Stimulated activated CD4-positive, alpha-beta T cell treated with anti-CD3 and anti-CD28 coated beads, Interleukin-12 subunit alpha, Interleukin-12 subunit beta, amount 100 ng/mL, for 48 hours (primary cell): ENCODE results near the gene RAP1GDS1.

ENCODE experiments used
- DNase-seq, 3 donors: peaks; one replicate each; pipeline ENCODE4 v3.0.0-alpha.2; 2020; ENCODE audit warnings: low read depth in 2 of 3, low spot score in 1 of 3

RAP1GDS1 gene

GRCh38 chr4:98260579-98261404, at the start of gene RAP1GDS1:
TSS of gene RAP1GDS1 (plus strand) at chr4:98261384. CDS start at chr4:98261566, 182 bp downstream.
- peak; percentile 85 to 96 (median 88) for DNase-seq

GRCh38 chr4:98222306-98222705, 38.9 kb upstream of the RAP1GDS1 start:
- DNase-seq = no peak

DNA sequence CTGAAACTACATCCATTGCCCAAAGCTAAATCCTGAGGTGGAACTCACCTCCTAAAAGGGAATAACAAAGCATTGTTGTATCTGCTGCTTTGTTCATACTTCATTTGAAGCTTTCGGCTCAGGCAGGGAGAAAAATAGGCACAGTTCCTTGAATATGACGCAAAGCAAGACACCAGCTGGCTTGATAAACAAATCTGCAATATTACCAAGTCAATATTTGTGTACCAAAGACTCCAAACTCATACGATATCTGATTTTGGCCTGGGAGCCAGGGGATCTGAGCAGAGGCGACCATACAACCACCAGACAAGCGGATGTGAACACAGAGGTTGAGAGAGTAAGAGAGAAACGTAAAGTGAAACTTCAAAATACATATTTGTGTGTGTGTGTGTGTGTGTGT, 34.8 kb upstream of the RAP1GDS1 start:
- no peak for DNase-seq

- no peak for DNase-seq
Observed at GRCh38 chr4:98230961-98231360, 30.2 kb upstream of the RAP1GDS1 start.

DNA sequence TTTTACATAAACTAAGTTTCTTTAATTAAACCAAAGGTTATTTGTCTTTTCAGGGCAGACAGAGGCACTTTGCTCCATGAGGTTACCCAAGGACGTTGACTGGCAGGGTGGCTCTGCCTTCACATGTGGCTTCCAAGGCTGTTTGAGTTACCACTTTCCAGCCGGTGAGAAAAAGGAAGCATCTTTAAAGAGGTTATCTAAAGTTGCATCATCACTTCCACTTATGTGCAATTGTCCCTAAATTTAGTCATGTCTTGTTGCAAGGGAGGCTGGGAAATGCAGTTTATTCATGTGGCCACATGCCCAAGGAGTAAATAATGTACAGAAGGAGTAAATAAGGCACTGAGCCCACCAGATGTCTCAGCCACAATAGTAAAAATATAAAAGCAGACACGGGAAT, 29.0 kb upstream of the RAP1GDS1 start:
- DNase-seq = no peak

GRCh38 chr4:98237204-98237603, 24.0 kb upstream of the RAP1GDS1 start:
- DNase-seq = no peak

- no peak for DNase-seq
Observed at GRCh38 chr4:98242063-98242462, 19.1 kb upstream of the RAP1GDS1 start.

DNA sequence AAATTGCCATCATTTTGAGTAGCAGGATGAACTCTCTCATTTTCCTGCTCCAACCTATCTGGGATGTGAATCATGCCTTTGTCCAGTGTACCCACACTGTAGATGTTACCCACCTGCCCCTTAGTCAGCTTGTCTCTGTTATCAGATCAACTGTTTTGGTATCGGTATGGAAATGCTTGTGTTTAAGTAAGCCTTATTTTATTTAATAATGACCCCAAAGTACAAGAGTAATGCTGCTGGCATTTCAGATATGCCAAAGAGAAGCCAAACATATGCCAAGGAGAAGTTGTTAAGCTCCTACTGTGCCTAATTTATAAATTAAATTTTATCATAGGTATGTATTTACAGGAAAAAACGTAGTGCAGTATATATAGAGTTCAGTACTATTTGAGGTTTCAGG, 18.6 kb upstream of the RAP1GDS1 start:
- DNase-seq = no peak

DNA sequence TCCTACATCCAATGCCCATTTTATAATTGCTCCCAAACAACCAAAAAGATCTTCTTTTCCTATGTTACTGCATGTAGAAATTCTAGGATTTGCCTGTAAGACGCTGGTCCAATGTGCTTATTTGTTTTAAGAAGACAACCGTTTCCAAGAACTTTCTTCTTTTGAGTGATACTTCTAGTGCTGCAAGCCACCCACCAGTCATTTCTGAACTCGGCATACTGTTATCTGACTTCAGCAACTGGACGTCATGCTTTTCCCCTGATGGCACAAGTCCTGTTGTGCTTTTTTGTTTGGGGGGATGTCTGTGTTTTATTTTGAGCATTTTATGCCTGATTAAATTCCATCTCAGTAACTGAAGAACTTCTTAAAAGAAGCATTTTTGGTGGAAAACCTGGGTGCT, 16.0 kb upstream of the RAP1GDS1 start:
- DNase-seq = no peak

GRCh38 chr4:98248934-98249333, 12.2 kb upstream of the RAP1GDS1 start:
- no peak for DNase-seq

DNA sequence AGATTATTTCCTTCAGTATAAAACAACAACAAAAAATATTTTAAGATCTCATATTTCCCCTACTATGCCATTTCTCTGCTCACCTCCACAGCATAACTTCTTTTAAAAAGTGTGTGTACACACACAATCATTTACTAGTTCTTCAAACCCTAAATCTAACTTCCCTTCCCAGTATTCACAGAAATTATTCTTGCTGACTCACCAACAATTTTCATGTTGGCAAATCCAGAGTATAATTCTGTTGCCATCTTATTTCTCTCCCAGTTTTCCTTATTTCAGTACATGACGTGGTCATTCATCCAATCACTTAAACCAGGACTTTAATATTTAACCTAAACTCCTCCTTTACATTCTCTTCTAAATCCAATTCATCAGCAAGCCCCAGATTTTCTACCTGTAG, 11.4 kb upstream of the RAP1GDS1 start:
- no peak for DNase-seq

- DNase-seq = no peak
Observed at GRCh38 chr4:98253499-98253898, 7.7 kb upstream of the RAP1GDS1 start.

- peak in 2 of 3 donors; percentile 18 to 22 for DNase-seq
Observed at GRCh38 chr4:98260047-98260578, 1.1 kb upstream of the RAP1GDS1 start.

DNA sequence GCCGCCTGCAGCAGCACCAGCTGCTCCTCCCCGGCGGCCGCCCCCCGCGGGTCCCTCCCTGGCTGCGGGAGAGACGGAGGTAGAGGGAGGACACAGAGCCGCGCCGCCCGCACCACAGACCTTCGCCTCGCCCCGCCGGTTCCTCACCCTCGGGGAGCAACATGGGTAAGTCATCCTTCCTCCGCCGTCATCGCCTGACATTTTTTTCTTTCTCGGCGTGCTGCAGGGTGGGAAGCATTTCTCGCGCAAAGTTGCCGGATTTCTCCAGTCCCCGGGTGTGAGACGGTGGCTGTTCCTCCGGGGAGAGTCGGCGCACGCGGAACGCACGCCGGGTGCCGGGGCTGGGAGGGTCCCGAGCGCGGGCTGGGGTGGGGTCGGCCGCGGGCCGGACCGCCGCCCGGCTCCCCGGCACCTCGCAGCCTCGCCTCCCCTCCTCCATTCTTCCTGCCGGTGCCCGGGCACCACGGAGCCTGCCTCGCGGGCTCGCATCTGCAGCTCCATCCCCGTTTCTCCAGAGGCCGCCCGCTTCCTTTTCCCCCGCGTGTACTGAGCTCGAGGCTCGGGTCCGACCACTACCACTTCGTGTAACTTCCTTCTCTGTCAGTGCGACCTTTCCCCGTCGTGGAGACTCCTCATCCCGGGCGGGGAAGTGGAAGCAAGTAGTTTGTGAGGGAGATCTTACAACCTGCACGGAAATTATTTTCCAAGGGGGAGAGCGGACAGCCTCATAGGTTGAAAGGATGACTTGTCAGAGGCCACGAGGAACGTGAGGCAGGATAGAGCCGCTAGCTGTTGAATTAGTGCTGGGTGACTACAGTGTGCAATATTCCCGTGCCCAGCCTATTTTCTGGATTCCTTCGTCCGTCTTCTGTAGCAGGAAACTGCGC, 464 bp downstream of the RAP1GDS1 start:
- DNase-seq = peak; percentile 10 to 37 (median 19)

- DNase-seq = no peak
Observed at GRCh38 chr4:98262431-98262830, 1.2 kb downstream of the RAP1GDS1 start.

DNA sequence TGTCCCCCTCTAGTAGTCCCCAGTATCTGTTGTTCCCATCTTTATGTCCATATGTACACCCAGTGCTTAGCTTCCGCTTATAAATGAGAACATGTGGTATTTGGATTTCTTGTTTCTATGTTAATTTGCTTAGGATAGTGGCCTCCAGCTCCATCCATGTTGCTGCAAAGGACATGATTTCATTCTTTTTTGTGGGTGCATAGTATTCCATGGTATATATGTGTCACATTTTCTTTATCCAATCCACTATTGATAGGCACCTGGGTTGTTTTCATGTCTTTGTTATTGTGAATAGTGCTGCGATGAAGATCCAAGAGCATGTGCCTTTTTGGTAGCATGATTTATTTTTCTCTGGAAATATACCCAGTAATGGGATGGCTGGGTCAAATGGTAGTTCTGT, 6.3 kb downstream of the RAP1GDS1 start:
- DNase-seq = no peak

DNA sequence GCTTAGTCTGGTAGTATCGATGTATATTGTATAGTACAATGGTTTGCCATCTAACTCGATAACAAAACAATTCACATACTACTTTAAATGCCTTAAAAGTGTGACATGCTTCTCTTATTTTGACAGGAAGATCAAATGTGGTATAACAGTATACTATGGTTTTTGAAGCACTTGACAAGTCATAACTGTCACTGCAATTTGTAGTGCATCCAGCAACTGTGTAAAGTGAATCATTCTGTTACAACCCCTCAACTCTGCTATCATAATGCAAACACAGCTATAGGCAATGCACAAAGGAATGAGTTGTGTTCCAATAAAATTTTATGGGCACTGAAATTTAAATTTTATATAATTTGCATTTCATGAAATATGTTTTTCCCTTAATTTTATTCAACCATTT, 14.0 kb downstream of the RAP1GDS1 start:
- no peak for DNase-seq

GRCh38 chr4:98283219-98284189, 22.3 kb downstream of the RAP1GDS1 start:
- DNase-seq = no peak

GRCh38 chr4:98284640-98285046, 23.5 kb downstream of the RAP1GDS1 start:
- DNase-seq = no peak

- DNase-seq = no peak
Observed at GRCh38 chr4:98285676-98286075, 24.5 kb downstream of the RAP1GDS1 start.

- DNase-seq = no peak
Observed at GRCh38 chr4:98287328-98287727, 26.1 kb downstream of the RAP1GDS1 start.
